PC-9 (cell line): Measurements from ENCODE around the gene LOX. TPM values are rescaled to one million over a fixed set of nuclear protein-coding genes. Genes with fewer than 3 reads are reported as not detected.

ENCODE experiments used
- BruUV-seq: library from RNA; stranded (reverse); fragments of 400-500 nt; replicated peaks from 2 replicates; lab custom pipeline; 2021; lab: Mats Ljungman, UMichigan
- CTCF ChIA-PET: fragments of 300-600 bp; sonication (Branson Sonifier 250); formaldehyde crosslinking; loops from one replicate; lab custom pipeline; 2022; ENCODE audit warnings: antibody characterized with exemption; lab: Charles Lee
- POLR2A ChIA-PET: fragments of 300-600 bp; sonication (Branson Sonifier 250); formaldehyde crosslinking; loops from one replicate; lab custom pipeline; 2022; ENCODE audit warnings: antibody characterized with exemption; ENCODE audit not compliant: unreplicated experiment; lab: Charles Lee
- DNase-seq, 2 experiments: peaks; one replicate each; pipeline versions ENCODE4 v3.0.0 to v3.0.0-alpha.2; 2015 to 2022; ENCODE audit warnings: mixed read lengths in 1 of 2
- H2AFZ ChIP-seq: fragments of 200-600 bp; sonication (generic); 2 replicates; pipeline ENCODE4 v1.8.1; 2017; ENCODE audit warnings: antibody characterized with exemption
- H3F3A ChIP-seq: fragments of 200-600 bp; sonication (generic); 2 replicates; pipeline ENCODE4 v1.8.1; 2017; ENCODE audit warnings: antibody characterized with exemption, mild to moderate bottlenecking, low read depth; ENCODE audit not compliant: insufficient read depth
- H3K27ac ChIP-seq: fragments of 200-600 bp; sonication (generic); 2 replicates; pipeline ENCODE4 v1.6.1; 2016; ENCODE audit warnings: mixed run types
- H3K27me3 ChIP-seq: fragments of 200-600 bp; sonication (generic); 2 replicates; pipeline ENCODE4 v1.6.1; 2016; ENCODE audit warnings: low read depth, mixed run types; ENCODE audit not compliant: insufficient read depth
- H3K36me3 ChIP-seq: fragments of 200-600 bp; sonication (generic); 2 replicates; pipeline ENCODE4 v1.6.1; 2016; ENCODE audit warnings: low read depth, mixed run types
- H3K4me1 ChIP-seq: fragments of 200-600 bp; sonication (generic); replicated peaks from 2 replicates; pipeline ENCODE4 v1.6.1; 2016; ENCODE audit warnings: mixed run types; ENCODE audit not compliant: insufficient read depth
- H3K4me2 ChIP-seq: fragments of 200-600 bp; sonication (generic); 2 replicates; pipeline ENCODE4 v1.6.1; 2017; ENCODE audit warnings: mixed run types
- H3K4me3 ChIP-seq: fragments of 200-600 bp; sonication (generic); 2 replicates; pipeline ENCODE4 v1.6.1; 2016; ENCODE audit warnings: mixed run types
- H3K79me2 ChIP-seq: fragments of 200-600 bp; sonication (generic); 2 replicates; pipeline ENCODE4 v1.6.1; 2017; ENCODE audit warnings: low read depth, mixed run types
- H3K9me2 ChIP-seq: fragments of 200-600 bp; sonication (generic); 2 replicates; pipeline ENCODE4 v1.8.1; 2017; ENCODE audit warnings: mild to moderate bottlenecking; ENCODE audit not compliant: insufficient read depth
- H3K9me3 ChIP-seq: fragments of 200-600 bp; sonication (generic); 2 replicates; pipeline ENCODE4 v1.8.1; 2016; ENCODE audit warnings: low read depth; ENCODE audit not compliant: insufficient read depth
- H4K20me1 ChIP-seq: fragments of 200-600 bp; sonication (generic); 2 replicates; pipeline ENCODE4 v1.8.1; 2017; ENCODE audit not compliant: insufficient read depth
- CTCF ChIP-seq: fragments of 200-600 bp; sonication (generic); conservative IDR thresholded peaks from 2 replicates; pipeline ENCODE4 v1.6.1; 2017; ENCODE audit warnings: mixed run types, antibody characterized with exemption, mild to moderate bottlenecking, moderate library complexity
- EZH2 ChIP-seq: fragments of 200-600 bp; sonication (generic); IDR thresholded peaks from 2 replicates; pipeline ENCODE4 v1.8.0; 2017; ENCODE audit warnings: antibody characterized with exemption, low read depth
- intact Hi-C: fragments of 100-400 bp; cut with micrococcal nuclease; formaldehyde crosslinking; loops from one replicate; pipeline ENCODE4 v1.10.0; 2022; ENCODE audit not compliant: unreplicated experiment
- total RNA-seq: library from RNA; stranded (reverse); gene quantifications from 2 replicates; pipeline ENCODE4 v1.2.3, GENCODE V29; 2021

The LOX gene
- total RNA-seq, 1 experiment from 2014 or later: 3.2 TPM

GRCh38 chr5:122126177-122126755, 48.2 kb upstream of the LOX start:
- Histone ChIP-seq H3K79me2 (no peaks in the 10 kb centered on the region), H3K4me1 (0 out of 2 replicates have a peak, but pooled peaks cover 4% of the 10 kb centered on the region), H3K9me2 (no peaks in the 10 kb centered on the region), H3K4me2 (no peak overlapping the region), H2AFZ (no peak overlapping the region), H4K20me1 (no peaks in the 10 kb centered on the region), H3K27ac (no peak overlapping the region), H3F3A (no peaks in the 10 kb centered on the region), H3K9me3 (no peaks in the 10 kb centered on the region), H3K36me3 (no peaks in the 10 kb centered on the region), H3K27me3 (no peaks in the 10 kb centered on the region), H3K4me3 (no peak overlapping the region)
- DNase-seq: no peak
- no peak for TF ChIP-seq CTCF
- no peak for TF ChIP-seq EZH2
- intact Hi-C loops: no loop called here
- BruUV-seq: no TSS peak
- POLR2A ChIA-PET: no interaction called here
- CTCF ChIA-PET: interaction anchor here (0.7 kb wide), 1 partner anchor 30 kb away, joined by 5 read pairs; no protein-coding TSS in a partner anchor

- DNase-seq: no peak
- no peaks in the 10 kb centered on the region for H3F3A ChIP-seq
- no TSS peak for BruUV-seq
- H3K27ac ChIP-seq: no peak overlapping the region
- no peak overlapping the region for H2AFZ ChIP-seq
- TF ChIP-seq CTCF (no peak), EZH2 (no peak)
- H3K4me2 ChIP-seq: no peak overlapping the region
- intact Hi-C loops: no loop called here
- ChIA-PET POLR2A (no interaction called here), CTCF (no interaction called here)
- 0 out of 2 replicates have a peak, but pooled peaks cover 4% of the 10 kb centered on the region for H3K4me1 ChIP-seq
- no peaks in the 10 kb centered on the region for H3K9me2 ChIP-seq
- no peaks in the 10 kb centered on the region for H3K36me3 ChIP-seq
- no peak overlapping the region for H3K4me3 ChIP-seq
- no peaks in the 10 kb centered on the region for H3K79me2 ChIP-seq
- no peaks in the 10 kb centered on the region for H3K9me3 ChIP-seq
- H4K20me1 ChIP-seq: no peaks in the 10 kb centered on the region
- no peaks in the 10 kb centered on the region for H3K27me3 ChIP-seq
These were observed 46.7 kb upstream of the LOX start for GRCh38 chr5:122124766-122125165.

DNA sequence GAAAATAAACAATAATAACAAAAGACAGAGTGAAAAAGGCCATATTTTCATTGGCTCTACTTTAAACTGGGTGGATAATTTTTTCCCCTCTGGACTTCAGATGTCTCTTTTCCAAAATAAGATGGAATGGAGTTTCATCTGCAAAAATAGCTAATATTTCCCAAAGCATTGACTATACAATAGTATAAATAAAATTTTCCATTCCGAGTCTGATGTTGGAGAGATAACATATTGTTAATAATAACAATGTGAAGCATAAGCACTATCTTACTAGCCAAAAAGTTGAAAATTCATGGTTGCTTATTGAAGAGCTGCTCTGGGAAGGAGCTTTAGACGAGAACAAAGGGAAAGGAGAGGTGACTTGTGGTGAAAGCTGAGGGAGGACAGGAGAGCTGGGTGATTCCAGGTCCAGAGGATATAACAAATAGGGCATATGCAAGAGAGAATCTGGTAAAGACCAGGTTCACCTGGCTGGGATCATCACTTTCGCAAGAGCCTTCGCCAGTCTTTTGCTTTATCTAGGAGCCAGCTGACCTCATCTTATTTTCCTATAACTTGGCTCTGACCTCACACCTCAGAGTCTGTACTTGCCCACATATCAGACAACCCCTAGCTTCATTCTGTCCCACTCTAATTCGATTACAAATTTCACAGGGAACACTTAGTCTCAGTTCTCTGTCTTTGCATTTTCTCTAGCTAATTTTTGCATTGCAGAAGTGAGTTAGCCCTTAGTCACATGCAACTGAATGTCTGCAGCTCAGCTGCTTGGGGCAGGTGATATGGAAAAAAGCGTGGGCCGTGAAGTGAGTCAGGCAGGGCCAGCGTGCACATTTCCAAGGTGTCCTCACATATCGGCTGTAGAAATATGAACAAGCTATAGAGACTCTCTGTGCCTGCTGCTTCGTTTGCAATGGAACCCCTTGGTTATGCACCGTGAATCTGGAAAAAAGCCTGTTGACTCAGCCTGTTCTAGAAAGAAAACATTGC, 43.7 kb upstream of the LOX start:
- H3F3A ChIP-seq: no peaks in the 10 kb centered on the region
- POLR2A ChIA-PET: no interaction called here
- no peak overlapping the region for H2AFZ ChIP-seq
- H3K4me1 ChIP-seq: no peaks in the 10 kb centered on the region
- no peaks in the 10 kb centered on the region for H3K79me2 ChIP-seq
- H3K27ac ChIP-seq: no peak overlapping the region
- H3K4me3 ChIP-seq: no peak overlapping the region
- no peaks in the 10 kb centered on the region for H3K9me2 ChIP-seq
- TF ChIP-seq EZH2: no peak
- TF ChIP-seq CTCF: no peak
- H3K9me3 ChIP-seq: no peaks in the 10 kb centered on the region
- H4K20me1 ChIP-seq: no peaks in the 10 kb centered on the region
- no peak for DNase-seq
- no TSS peak for BruUV-seq
- CTCF ChIA-PET: no interaction called here
- H3K36me3 ChIP-seq: no peaks in the 10 kb centered on the region
- no peak overlapping the region for H3K4me2 ChIP-seq
- H3K27me3 ChIP-seq: no peaks in the 10 kb centered on the region
- intact Hi-C loops: no loop called here
